ENCODE results near the gene DSCAML1. TPM values are rescaled to one million over a fixed set of nuclear protein-coding genes. Genes with fewer than 3 reads are reported as not detected.

DSCAML1 gene
- total RNA-seq, 1 experiment from 2014 or later, result 0.90 TPM

- TF ChIP-seq MLX (CRISPR knock-in tag; IDR thresholded peaks at IDR 0.05) (no peak), FOXP4 (CRISPR knock-in tag; IDR thresholded peaks at IDR 0.05) (no peak), CREB1 (CRISPR knock-in tag; IDR thresholded peaks at IDR 0.05) (no peak), ELF4 (CRISPR knock-in tag; IDR thresholded peaks at IDR 0.05; ENCODE audit: low read depth) (no peak), ZNF232 (CRISPR knock-in tag; IDR thresholded peaks at IDR 0.05) (no peak), NFYB (CRISPR knock-in tag; conservative IDR thresholded peaks at IDR 0.05; ENCODE audit: low read depth) (no peak), NFE2L1 (CRISPR knock-in tag; IDR thresholded peaks at IDR 0.05) (no peak), GRHL2 (CRISPR knock-in tag; IDR thresholded peaks at IDR 0.05; ENCODE audit: insufficient replicate concordance, severe bottlenecking) (no peak)
- TF ChIP-seq, protein P1, sequence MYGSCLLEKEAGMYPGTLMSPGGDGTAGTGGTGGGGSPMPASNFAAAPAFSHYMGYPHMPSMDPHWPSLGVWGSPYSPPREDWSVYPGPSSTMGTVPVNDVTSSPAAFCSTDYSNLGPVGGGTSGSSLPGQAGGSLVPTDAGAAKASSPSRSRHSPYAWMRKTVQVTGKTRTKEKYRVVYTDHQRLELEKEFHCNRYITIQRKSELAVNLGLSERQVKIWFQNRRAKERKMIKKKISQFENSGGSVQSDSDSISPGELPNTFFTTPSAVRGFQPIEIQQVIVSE (CRISPR knock-in tag; IDR thresholded peaks at IDR 0.05; ENCODE audit: borderline replicate concordance), result no peak
- TF ChIP-seq, protein P2, sequence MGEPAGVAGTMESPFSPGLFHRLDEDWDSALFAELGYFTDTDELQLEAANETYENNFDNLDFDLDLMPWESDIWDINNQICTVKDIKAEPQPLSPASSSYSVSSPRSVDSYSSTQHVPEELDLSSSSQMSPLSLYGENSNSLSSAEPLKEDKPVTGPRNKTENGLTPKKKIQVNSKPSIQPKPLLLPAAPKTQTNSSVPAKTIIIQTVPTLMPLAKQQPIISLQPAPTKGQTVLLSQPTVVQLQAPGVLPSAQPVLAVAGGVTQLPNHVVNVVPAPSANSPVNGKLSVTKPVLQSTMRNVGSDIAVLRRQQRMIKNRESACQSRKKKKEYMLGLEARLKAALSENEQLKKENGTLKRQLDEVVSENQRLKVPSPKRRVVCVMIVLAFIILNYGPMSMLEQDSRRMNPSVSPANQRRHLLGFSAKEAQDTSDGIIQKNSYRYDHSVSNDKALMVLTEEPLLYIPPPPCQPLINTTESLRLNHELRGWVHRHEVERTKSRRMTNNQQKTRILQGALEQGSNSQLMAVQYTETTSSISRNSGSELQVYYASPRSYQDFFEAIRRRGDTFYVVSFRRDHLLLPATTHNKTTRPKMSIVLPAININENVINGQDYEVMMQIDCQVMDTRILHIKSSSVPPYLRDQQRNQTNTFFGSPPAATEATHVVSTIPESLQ (CRISPR knock-in tag; IDR thresholded peaks at IDR 0.05), result no peak
- TF ChIP-seq, protein P3, sequence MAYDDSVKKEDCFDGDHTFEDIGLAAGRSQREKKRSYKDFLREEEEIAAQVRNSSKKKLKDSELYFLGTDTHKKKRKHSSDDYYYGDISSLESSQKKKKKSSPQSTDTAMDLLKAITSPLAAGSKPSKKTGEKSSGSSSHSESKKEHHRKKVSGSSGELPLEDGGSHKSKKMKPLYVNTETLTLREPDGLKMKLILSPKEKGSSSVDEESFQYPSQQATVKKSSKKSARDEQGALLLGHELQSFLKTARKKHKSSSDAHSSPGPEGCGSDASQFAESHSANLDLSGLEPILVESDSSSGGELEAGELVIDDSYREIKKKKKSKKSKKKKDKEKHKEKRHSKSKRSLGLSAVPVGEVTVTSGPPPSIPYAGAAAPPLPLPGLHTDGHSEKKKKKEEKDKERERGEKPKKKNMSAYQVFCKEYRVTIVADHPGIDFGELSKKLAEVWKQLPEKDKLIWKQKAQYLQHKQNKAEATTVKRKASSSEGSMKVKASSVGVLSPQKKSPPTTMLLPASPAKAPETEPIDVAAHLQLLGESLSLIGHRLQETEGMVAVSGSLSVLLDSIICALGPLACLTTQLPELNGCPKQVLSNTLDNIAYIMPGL (CRISPR knock-in tag; IDR thresholded peaks at IDR 0.05), result no peak
- Mint-ChIP-seq H3K27me3 (ENCODE audit: low read depth) (no peaks in the 10 kb centered on the region; the same call in 1 of the 2 replicates), H3K36me3 (peaks cover 6% of the 10 kb centered on the region; the same call in 1 of the 2 replicates), H3K4me3 (no peak overlapping the region), H3K9me3 (peaks cover 9% of the 10 kb centered on the region), H3K27ac (no peak overlapping the region), H3K4me1 (no peaks in the 10 kb centered on the region)
- ATAC-seq (no peak), DNase-seq (ENCODE audit: low spot score) (no peak)
- ChIA-PET POLR2A (no interaction called here), CTCF (interaction anchor here (1.3 to 2.3 kb wide), 4 partner anchors 10 to 162 kb away, joined by 4 to 14 read pairs (median 4); no protein-coding TSS in a partner anchor)
Observed at GRCh38 chr11:117458275-117459122, 338.5 kb downstream of the DSCAML1 start.

- no peaks in the 10 kb centered on the region for H3K4me1 Mint-ChIP-seq
- peak; percentile 64 for ATAC-seq
- DNase-seq (ENCODE audit: low spot score), result no peak
- no peak overlapping the region for H3K4me3 Mint-ChIP-seq
- no peaks in the 10 kb centered on the region; the same call in 1 of the 2 replicates for H3K27me3 Mint-ChIP-seq (ENCODE audit: low read depth)
- no peak overlapping the region for H3K27ac Mint-ChIP-seq
- POLR2A ChIA-PET, result no interaction called here
- CTCF ChIA-PET, result interaction anchor here (1.3 to 2.3 kb wide), 4 partner anchors 11 to 163 kb away, joined by 4 to 14 read pairs (median 4); no protein-coding TSS in a partner anchor
- peaks cover 6% of the 10 kb centered on the region; the same call in 1 of the 2 replicates for H3K36me3 Mint-ChIP-seq
- peaks cover 9% of the 10 kb centered on the region for H3K9me3 Mint-ChIP-seq
- TF ChIP-seq ZNF532 (CRISPR knock-in tag; IDR thresholded peaks at IDR 0.05; ENCODE audit: borderline replicate concordance) (no peak), CBFB (CRISPR knock-in tag; IDR thresholded peaks at IDR 0.05; ENCODE audit: low read depth) (no peak), GTF2I (CRISPR knock-in tag; conservative IDR thresholded peaks at IDR 0.05) (no peak), ESRRA (CRISPR knock-in tag; IDR thresholded peaks at IDR 0.05; ENCODE audit: borderline replicate concordance) (no peak)
- TF ChIP-seq, protein P4, sequence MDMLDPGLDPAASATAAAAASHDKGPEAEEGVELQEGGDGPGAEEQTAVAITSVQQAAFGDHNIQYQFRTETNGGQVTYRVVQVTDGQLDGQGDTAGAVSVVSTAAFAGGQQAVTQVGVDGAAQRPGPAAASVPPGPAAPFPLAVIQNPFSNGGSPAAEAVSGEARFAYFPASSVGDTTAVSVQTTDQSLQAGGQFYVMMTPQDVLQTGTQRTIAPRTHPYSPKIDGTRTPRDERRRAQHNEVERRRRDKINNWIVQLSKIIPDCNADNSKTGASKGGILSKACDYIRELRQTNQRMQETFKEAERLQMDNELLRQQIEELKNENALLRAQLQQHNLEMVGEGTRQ (CRISPR knock-in tag; IDR thresholded peaks at IDR 0.05), result no peak
- TF ChIP-seq, protein P5, sequence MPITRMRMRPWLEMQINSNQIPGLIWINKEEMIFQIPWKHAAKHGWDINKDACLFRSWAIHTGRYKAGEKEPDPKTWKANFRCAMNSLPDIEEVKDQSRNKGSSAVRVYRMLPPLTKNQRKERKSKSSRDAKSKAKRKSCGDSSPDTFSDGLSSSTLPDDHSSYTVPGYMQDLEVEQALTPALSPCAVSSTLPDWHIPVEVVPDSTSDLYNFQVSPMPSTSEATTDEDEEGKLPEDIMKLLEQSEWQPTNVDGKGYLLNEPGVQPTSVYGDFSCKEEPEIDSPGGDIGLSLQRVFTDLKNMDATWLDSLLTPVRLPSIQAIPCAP (CRISPR knock-in tag; IDR thresholded peaks at IDR 0.05), result no peak
- TF ChIP-seq, protein P3 (CRISPR knock-in tag; IDR thresholded peaks at IDR 0.05), result no peak
Observed at GRCh38 chr11:117457835-117458234, 339.2 kb downstream of the DSCAML1 start.
